CD4-positive, alpha-beta T cell treated with Interleukin-4 for 1 hour (primary cell): Measurements from ENCODE around the gene APCDD1L.
"Not testable (repeated sequence)": the region's sequence is repeated elsewhere in the genome, so short reads cannot be mapped to it uniquely, and the experiment has no call there.

Experiments
- DNase-seq, 2 donors: peaks; one replicate each; pipeline ENCODE4 v3.0.0-alpha.2; 2020 to 2022

The APCDD1L gene

GRCh38 chr20:58544891-58545290 is 29.7 kb upstream of the APCDD1L start:
- no peak for DNase-seq

- DNase-seq: no peak
These were observed 29.1 kb upstream of the APCDD1L start for GRCh38 chr20:58544286-58544685.

GRCh38 chr20:58543274-58543673 is 28.1 kb upstream of the APCDD1L start:
- no peak for DNase-seq

- no peak for DNase-seq
These were observed 27.4 kb upstream of the APCDD1L start for GRCh38 chr20:58542411-58543095.

- DNase-seq: not testable (repeated sequence)
These were observed 26.8 kb upstream of the APCDD1L start for GRCh38 chr20:58542034-58542410.

GRCh38 chr20:58538752-58539151 is 23.6 kb upstream of the APCDD1L start:
- DNase-seq: no peak

- no peak for DNase-seq
These were observed 22.6 kb upstream of the APCDD1L start for GRCh38 chr20:58537831-58538230.

GRCh38 chr20:58536289-58536688 is 21.1 kb upstream of the APCDD1L start:
- no peak for DNase-seq

GRCh38 chr20:58531657-58532056 is 16.5 kb upstream of the APCDD1L start:
- no peak for DNase-seq

- no peak for DNase-seq
These were observed 15.9 kb upstream of the APCDD1L start for GRCh38 chr20:58531063-58531462.

GRCh38 chr20:58528412-58528811 is 13.2 kb upstream of the APCDD1L start:
- no peak for DNase-seq

- DNase-seq: no peak
These were observed 11.2 kb upstream of the APCDD1L start for GRCh38 chr20:58526411-58526810.

- DNase-seq: no peak
These were observed 9.6 kb upstream of the APCDD1L start for GRCh38 chr20:58524814-58525213.

GRCh38 chr20:58523971-58524315 is 8.7 kb upstream of the APCDD1L start:
- DNase-seq: no peak

- DNase-seq: no peak
These were observed 8.1 kb upstream of the APCDD1L start for GRCh38 chr20:58523072-58523970.

- no peak for DNase-seq
These were observed 7.5 kb upstream of the APCDD1L start for GRCh38 chr20:58522666-58523065.

- DNase-seq: no peak
These were observed 6.6 kb upstream of the APCDD1L start for GRCh38 chr20:58521763-58522162.

GRCh38 chr20:58519940-58520712 is 4.9 kb upstream of the APCDD1L start:
- DNase-seq: no peak

- DNase-seq: no peak
These were observed 3.8 kb upstream of the APCDD1L start for GRCh38 chr20:58518896-58519593.

- DNase-seq: no peak
These were observed 3.2 kb upstream of the APCDD1L start for GRCh38 chr20:58518387-58518786.

- DNase-seq: no peak
These were observed 622 bp downstream of the APCDD1L start for GRCh38 chr20:58514321-58515232.
